ENCODE measurements around the gene ZNF768. TPM values are rescaled to one million over a fixed set of nuclear protein-coding genes. Genes with fewer than 3 reads are reported as not detected.

The ZNF768 gene
- total RNA-seq: 33.3 and 36.5 TPM in 2 replicates
- 24.1 TPM for total RNA-seq (2013)
- polyA plus RNA-seq: 16.8 and 24.8 TPM in 2 replicates
- polyA minus RNA-seq: 29.8 and 34.9 TPM in 2 replicates

- peak within 1 kb of the TSS; percentile 96 for H3K27ac Mint-ChIP-seq
- TF ChIP-seq EZH2 (IDR thresholded peaks at IDR 0.05; ENCODE audit: borderline replicate concordance, insufficient read depth, low read depth, low read length, poor library complexity, severe bottlenecking) (no peak), CTCF (IDR thresholded peaks at IDR 0.05) (no peak)
- Histone ChIP-seq H3K27me3 (replicated peaks in 1 of 4; ENCODE audit: control extremely low read depth in 1 of 4, control insufficient read depth in 3 of 4, insufficient read depth in 4 of 4, low read length in 3 of 4) (no peaks in the 10 kb centered on the region), H3K4me2 (replicated peaks; ENCODE audit: low read depth, low read length, poor library complexity, severe bottlenecking) (peak within 1 kb of the TSS; percentile 78), H4K20me1 (ENCODE audit: control insufficient read depth, insufficient read depth, low read length, poor library complexity, severe bottlenecking) (no peaks in the 10 kb centered on the region), H2AFZ (ENCODE audit: insufficient read depth, low read depth, low read length, poor library complexity, severe bottlenecking) (peak within 1 kb of the TSS; percentile 95), H3K4me3 (ENCODE audit: control extremely low read depth in 1 of 5, extremely low read depth in 1 of 5, insufficient read depth in 1 of 5, low read depth in 2 of 5, low read length in 4 of 5) (peak within 1 kb of the TSS; percentile 59 to 97 (median 82)), H3K9ac (ENCODE audit: low read length) (peak within 1 kb of the TSS; percentile 94), H3K27ac (ENCODE audit: low read length in 2 of 2) (peak within 1 kb of the TSS; percentile 87 to 89), H3K79me2 (ENCODE audit: control insufficient read depth, insufficient read depth, low read length) (peaks cover 14% of the 10 kb centered on the region), H3K9me3 (ENCODE audit: control extremely low read depth in 1 of 3, control insufficient read depth in 2 of 3, insufficient read depth in 1 of 3, low read length in 2 of 3) (no peaks in the 10 kb centered on the region), H3K36me3 (replicated peaks in 1 of 2; ENCODE audit: control extremely low read depth in 1 of 2, control insufficient read depth in 1 of 2, extremely low read depth in 1 of 2, insufficient read depth in 2 of 2, low read length in 1 of 2) (peaks cover 0 to 10% of the 10 kb centered on the region in 2 experiments), H3K4me1 (ENCODE audit: control insufficient read depth in 2 of 2, insufficient read depth in 2 of 2, low read length in 2 of 2) (peaks cover 13 to 30% of the 10 kb centered on the region in 2 donors)
- under 1% methylated on average over 63 of the region's 73 CpGs for WGBS (ENCODE audit: insufficient coverage)
- DNase-seq: no peak
- peak within 1 kb of the TSS; percentile 94 for H3K4me3 Mint-ChIP-seq
- POLR2A ChIA-PET: interaction anchor here (0.5 to 2.4 kb wide), 11 partner anchors 9 to 347 kb away, joined by 3 to 12 read pairs (median 4); partner anchors contain the start of genes DCTPP1, FBRS, ITGAL and ZNF48
- no peaks in the 10 kb centered on the region for H3K9me3 Mint-ChIP-seq (ENCODE audit: insufficient read depth)
- peaks cover 20% of the 10 kb centered on the region for H3K4me1 Mint-ChIP-seq
- ATAC-seq (ENCODE audit: low read depth): peak; percentile 32
- CTCF ChIA-PET: interaction anchor here (1.1 to 1.8 kb wide), 8 partner anchors 9 to 96 kb away, joined by 3 to 10 read pairs (median 5); partner anchors contain the start of genes DCTPP1, ZNF747 and ZNF764
- no peaks in the 10 kb centered on the region for H3K27me3 Mint-ChIP-seq
- intact Hi-C loops (cut with micrococcal nuclease): loop anchor here (1.0 to 5.0 kb wide), 7 partner anchors 53 to 173 kb away; partner anchors contain the start of genes ITGAL, SRCAP, TBC1D10B and ZNF785
These were observed at the start of gene ZNF768 for GRCh38 chr16:30526137-30526822. TSS of gene ZNF768 (minus strand) at chr16:30526566. CDS start at chr16:30526413, 153 bp downstream.

DNA sequence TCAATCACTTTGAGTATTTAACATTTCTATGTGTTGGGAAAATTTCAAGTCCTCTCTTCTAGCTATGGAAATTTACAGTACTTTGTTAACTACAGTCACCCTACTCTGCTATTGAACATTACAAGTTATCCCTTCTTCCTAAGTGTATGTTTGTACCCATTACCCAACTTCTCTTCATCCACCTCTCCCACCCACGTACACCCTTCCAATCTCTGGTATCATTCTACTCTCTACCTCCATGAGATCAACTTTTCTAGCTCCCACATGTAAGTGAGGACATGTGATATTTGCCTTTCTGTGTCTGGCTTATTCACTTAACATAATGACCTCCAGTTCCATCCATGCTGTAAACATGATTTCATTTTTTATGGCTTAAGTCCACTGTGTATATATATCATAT is 48.3 kb upstream of the ZNF768 start:
- Mint-ChIP-seq H3K27ac (no peak overlapping the region), H3K9me3 (ENCODE audit: insufficient read depth) (no peaks in the 10 kb centered on the region), H3K4me3 (no peak overlapping the region), H3K4me1 (peaks cover 23% of the 10 kb centered on the region), H3K27me3 (no peaks in the 10 kb centered on the region)
- no peak overlapping the region for H3K4me3 ChIP-seq (ENCODE audit: control extremely low read depth in 1 of 5, extremely low read depth in 1 of 5, insufficient read depth in 1 of 5, low read depth in 2 of 5, low read length in 4 of 5)
- ChIA-PET CTCF (interaction anchor here (0.7 to 1.0 kb wide), 2 partner anchors 24 to 26 kb away, joined by 4 to 5 read pairs; no protein-coding TSS in a partner anchor), POLR2A (no interaction called here)
- peaks cover 6% of the 10 kb centered on the region for H3K79me2 ChIP-seq (ENCODE audit: control insufficient read depth, insufficient read depth, low read length)
- H3K4me1 ChIP-seq (ENCODE audit: control insufficient read depth in 2 of 2, insufficient read depth in 2 of 2, low read length in 2 of 2): peaks cover 9 to 19% of the 10 kb centered on the region in 2 donors
- H3K36me3 ChIP-seq (replicated peaks in 1 of 2; ENCODE audit: control extremely low read depth in 1 of 2, control insufficient read depth in 1 of 2, extremely low read depth in 1 of 2, insufficient read depth in 2 of 2, low read length in 1 of 2): peaks cover 0 to 3% of the 10 kb centered on the region in 2 experiments
- DNase-seq (no peak), ATAC-seq (ENCODE audit: low read depth) (no peak)
- no peaks in the 10 kb centered on the region for H4K20me1 ChIP-seq (ENCODE audit: control insufficient read depth, insufficient read depth, low read length, poor library complexity, severe bottlenecking)
- no peak for TF ChIP-seq EZH2 (IDR thresholded peaks at IDR 0.05; ENCODE audit: borderline replicate concordance, insufficient read depth, low read depth, low read length, poor library complexity, severe bottlenecking)
- TF ChIP-seq CTCF (IDR thresholded peaks at IDR 0.05): no peak
- no peak overlapping the region for H3K27ac ChIP-seq (ENCODE audit: low read length in 2 of 2)
- no peaks in the 10 kb centered on the region for H3K9me3 ChIP-seq (ENCODE audit: control extremely low read depth in 1 of 3, control insufficient read depth in 2 of 3, insufficient read depth in 1 of 3, low read length in 2 of 3)
- no peak overlapping the region for H3K9ac ChIP-seq (ENCODE audit: low read length)
- no CpG with 5 or more reads among the region's 1 CpG for WGBS (ENCODE audit: insufficient coverage)
- H3K27me3 ChIP-seq (replicated peaks in 1 of 4; ENCODE audit: control extremely low read depth in 1 of 4, control insufficient read depth in 3 of 4, insufficient read depth in 4 of 4, low read length in 3 of 4): no peaks in the 10 kb centered on the region
- no peak overlapping the region for H2AFZ ChIP-seq (ENCODE audit: insufficient read depth, low read depth, low read length, poor library complexity, severe bottlenecking)
- intact Hi-C loops (cut with micrococcal nuclease): no loop called here
- H3K4me2 ChIP-seq (replicated peaks; ENCODE audit: low read depth, low read length, poor library complexity, severe bottlenecking): no peak overlapping the region
